Superior temporal gyrus (tissue), 1 donor: ENCODE data around the gene ZNF467.

Experiments
- DNase-seq: peaks from one replicate; pipeline ENCODE4 v3.0.0-alpha.2; 2016; ENCODE audit errors: extremely low spot score

ZNF467 gene

GRCh38 chr7:149770728-149771636 is 2.4 kb downstream of the ZNF467 start:
- no peak for DNase-seq

GRCh38 chr7:149769915-149770314 is 3.5 kb downstream of the ZNF467 start:
- DNase-seq = no peak

- no peak for DNase-seq
These were observed 4.5 kb downstream of the ZNF467 start for GRCh38 chr7:149768931-149769330.

- DNase-seq = no peak
These were observed 6.3 kb downstream of the ZNF467 start for GRCh38 chr7:149767068-149767467.

- no peak for DNase-seq
These were observed 7.2 kb downstream of the ZNF467 start for GRCh38 chr7:149766135-149766675.

- no peak for DNase-seq
These were observed 7.8 kb downstream of the ZNF467 start for GRCh38 chr7:149765399-149766121.

- DNase-seq = no peak
These were observed 8.6 kb downstream of the ZNF467 start for GRCh38 chr7:149764481-149765398.

GRCh38 chr7:149763563-149764240 is 9.7 kb downstream of the ZNF467 start:
- no peak for DNase-seq

- DNase-seq = no peak
These were observed 10.8 kb downstream of the ZNF467 start for GRCh38 chr7:149762610-149763009.

GRCh38 chr7:149762089-149762488 is 11.3 kb downstream of the ZNF467 start:
- DNase-seq = no peak

GRCh38 chr7:149761307-149761706 is 12.1 kb downstream of the ZNF467 start:
- DNase-seq = no peak

GRCh38 chr7:149760538-149760937 is 12.8 kb downstream of the ZNF467 start:
- no peak for DNase-seq

GRCh38 chr7:149759093-149759860 is 14.1 kb downstream of the ZNF467 start:
- DNase-seq = no peak

GRCh38 chr7:149753375-149754233 is 19.8 kb downstream of the ZNF467 start:
- no peak for DNase-seq

- no peak for DNase-seq
These were observed 20.7 kb downstream of the ZNF467 start for GRCh38 chr7:149752646-149753045.

GRCh38 chr7:149751043-149751775 is 22.2 kb downstream of the ZNF467 start:
- no peak for DNase-seq

GRCh38 chr7:149750122-149750845 is 23.1 kb downstream of the ZNF467 start:
- DNase-seq = no peak
